Measurements from ENCODE around the gene RGS6. TPM values are rescaled to one million over a fixed set of nuclear protein-coding genes. Genes with fewer than 3 reads are reported as not detected.

RGS6 gene
- total RNA-seq, 3 donors from 2014 or later = 3.4 to 9.2 (median 4.5) TPM

DNA sequence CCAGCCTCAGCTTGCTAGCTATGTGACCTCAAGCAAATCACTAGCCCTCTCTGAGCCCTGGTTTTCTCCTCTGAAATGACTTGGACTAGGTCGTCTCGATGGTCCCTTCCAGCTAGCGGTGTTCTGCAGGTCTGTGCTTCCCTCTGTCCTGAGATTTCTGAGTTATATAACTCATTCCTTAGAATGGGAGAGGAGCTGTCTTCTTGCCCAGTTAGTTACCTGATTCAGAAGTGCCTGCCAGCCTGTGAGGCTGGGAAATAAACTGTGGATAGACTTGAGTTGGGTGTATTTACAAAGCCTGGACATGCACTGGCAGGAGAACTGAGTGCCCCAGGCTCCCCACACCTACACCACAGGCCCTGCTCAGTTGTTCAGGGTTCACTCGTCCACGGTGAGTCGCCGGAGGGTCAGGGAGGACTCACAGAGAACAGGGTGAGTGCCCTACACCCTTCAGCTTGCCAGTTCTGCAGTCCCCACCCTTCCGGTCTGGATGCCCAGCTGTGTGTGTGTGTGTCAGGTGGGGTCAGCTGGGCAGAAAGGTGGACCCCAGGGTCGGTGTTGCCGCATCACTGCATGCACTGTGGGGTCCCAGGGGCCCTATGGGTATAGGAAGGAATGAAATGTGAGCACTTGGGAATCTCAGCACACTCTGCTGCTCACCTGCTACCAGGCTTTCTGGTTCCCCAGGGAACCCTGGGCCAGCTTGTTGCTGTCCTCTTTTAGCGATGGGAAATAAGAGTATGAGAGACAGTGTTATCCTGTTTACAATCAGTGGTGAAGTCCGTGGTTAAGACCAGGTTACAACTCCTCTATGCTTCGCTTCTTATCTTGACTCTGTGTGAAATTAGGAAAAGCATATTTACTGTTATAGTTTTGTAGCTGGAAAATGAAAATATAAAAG lies 613.4 kb downstream of the RGS6 start:
- H3K4me3 ChIP-seq = no peak overlapping the region
- H3K27me3 ChIP-seq = no peaks in the 10 kb centered on the region
- no peaks in the 10 kb centered on the region for H3K9me3 ChIP-seq
- peaks cover 0 to 6% of the 10 kb centered on the region in 2 donors for H3K4me1 ChIP-seq
- DNase-seq (ENCODE audit: low spot score in 2 of 2) = no peak
- intact Hi-C loops (cut with DNase I; ENCODE audit: low total_unique reads) = no loop called here
- H3K36me3 ChIP-seq = no peaks in the 10 kb centered on the region
- H3K27ac ChIP-seq = peak overlapping the region; percentile 36 to 63
- TF ChIP-seq POLR2A (IDR thresholded peaks at IDR 0.05) (no peak), POLR2AphosphoS5 (IDR thresholded peaks at IDR 0.05) (no peak)
- TF ChIP-seq, protein P1, sequence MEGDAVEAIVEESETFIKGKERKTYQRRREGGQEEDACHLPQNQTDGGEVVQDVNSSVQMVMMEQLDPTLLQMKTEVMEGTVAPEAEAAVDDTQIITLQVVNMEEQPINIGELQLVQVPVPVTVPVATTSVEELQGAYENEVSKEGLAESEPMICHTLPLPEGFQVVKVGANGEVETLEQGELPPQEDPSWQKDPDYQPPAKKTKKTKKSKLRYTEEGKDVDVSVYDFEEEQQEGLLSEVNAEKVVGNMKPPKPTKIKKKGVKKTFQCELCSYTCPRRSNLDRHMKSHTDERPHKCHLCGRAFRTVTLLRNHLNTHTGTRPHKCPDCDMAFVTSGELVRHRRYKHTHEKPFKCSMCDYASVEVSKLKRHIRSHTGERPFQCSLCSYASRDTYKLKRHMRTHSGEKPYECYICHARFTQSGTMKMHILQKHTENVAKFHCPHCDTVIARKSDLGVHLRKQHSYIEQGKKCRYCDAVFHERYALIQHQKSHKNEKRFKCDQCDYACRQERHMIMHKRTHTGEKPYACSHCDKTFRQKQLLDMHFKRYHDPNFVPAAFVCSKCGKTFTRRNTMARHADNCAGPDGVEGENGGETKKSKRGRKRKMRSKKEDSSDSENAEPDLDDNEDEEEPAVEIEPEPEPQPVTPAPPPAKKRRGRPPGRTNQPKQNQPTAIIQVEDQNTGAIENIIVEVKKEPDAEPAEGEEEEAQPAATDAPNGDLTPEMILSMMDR (IDR thresholded peaks at IDR 0.05) = no peak

DNA sequence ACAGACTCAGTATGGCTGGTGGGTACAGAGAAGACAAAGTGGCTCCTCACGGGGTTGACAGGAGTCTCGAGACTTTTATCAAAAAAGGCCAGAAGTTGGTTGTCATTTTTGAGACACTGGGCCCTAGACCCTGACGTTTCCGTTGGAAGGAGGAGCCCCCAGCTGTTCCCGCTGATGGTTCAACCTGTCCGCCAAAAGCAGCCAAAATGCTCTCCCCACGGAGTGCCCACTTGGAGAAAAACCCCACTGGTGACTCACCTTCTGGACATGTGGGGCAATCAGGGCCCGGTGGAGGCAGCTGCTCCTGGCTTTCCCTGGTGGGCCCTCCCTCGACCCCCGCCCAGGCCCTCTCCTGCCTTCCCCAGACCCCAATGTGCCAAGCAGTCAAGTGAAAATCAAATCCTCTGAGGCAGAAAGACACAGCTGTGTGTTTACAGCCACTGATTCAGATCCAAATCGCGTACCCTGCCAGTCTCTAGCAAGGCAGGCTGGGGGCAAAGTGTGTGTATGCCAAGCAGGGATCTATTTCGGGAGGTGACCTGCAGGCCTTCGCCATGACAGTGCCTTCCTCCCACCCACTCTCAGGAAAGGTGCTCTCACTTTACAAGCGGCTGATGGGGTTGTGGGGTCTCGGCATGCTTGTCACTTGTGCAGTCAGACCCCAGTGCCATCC lies 614.3 kb downstream of the RGS6 start:
- no peak overlapping the region for H3K4me3 ChIP-seq
- no peak overlapping the region for H3K27ac ChIP-seq
- H3K27me3 ChIP-seq = no peaks in the 10 kb centered on the region
- no peaks in the 10 kb centered on the region for H3K36me3 ChIP-seq
- H3K9me3 ChIP-seq = no peaks in the 10 kb centered on the region
- intact Hi-C loops (cut with DNase I; ENCODE audit: low total_unique reads) = no loop called here
- peaks cover 0 to 6% of the 10 kb centered on the region in 2 donors for H3K4me1 ChIP-seq
- TF ChIP-seq POLR2AphosphoS5 (IDR thresholded peaks at IDR 0.05) (no peak), POLR2A (IDR thresholded peaks at IDR 0.05) (no peak)
- TF ChIP-seq, protein P1 (IDR thresholded peaks at IDR 0.05) = no peak
- DNase-seq (ENCODE audit: low spot score in 2 of 2) = no peak

DNA sequence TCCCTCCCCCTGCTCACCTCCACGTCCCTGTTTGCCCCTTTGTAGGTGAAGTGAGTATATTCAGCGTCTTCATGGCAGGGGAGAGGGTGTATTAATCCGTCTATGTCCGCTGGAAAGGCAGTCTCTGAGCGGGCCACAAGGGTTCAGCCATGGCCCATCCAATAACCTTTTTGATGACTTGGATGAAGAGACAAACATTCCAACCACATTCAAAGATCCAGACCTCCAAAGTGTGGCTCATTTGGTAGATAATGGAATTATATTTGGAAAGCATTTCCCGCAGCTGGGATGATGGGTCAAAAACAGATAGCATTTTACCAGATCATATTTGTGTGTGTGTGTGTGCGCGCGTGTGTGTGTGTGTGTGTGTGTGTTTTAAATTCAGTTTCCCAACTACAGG lies 615.8 kb downstream of the RGS6 start:
- Histone ChIP-seq H3K9me3 (no peaks in the 10 kb centered on the region), H3K27ac (no peak overlapping the region), H3K4me3 (no peak overlapping the region), H3K4me1 (peaks cover 0 to 6% of the 10 kb centered on the region in 2 donors), H3K27me3 (no peaks in the 10 kb centered on the region), H3K36me3 (no peaks in the 10 kb centered on the region)
- no peak for DNase-seq (ENCODE audit: low spot score in 2 of 2)
- TF ChIP-seq POLR2A (IDR thresholded peaks at IDR 0.05) (no peak), POLR2AphosphoS5 (IDR thresholded peaks at IDR 0.05) (no peak)
- TF ChIP-seq, protein P1 (IDR thresholded peaks at IDR 0.05) = no peak
- intact Hi-C loops (cut with DNase I; ENCODE audit: low total_unique reads) = no loop called here

DNA sequence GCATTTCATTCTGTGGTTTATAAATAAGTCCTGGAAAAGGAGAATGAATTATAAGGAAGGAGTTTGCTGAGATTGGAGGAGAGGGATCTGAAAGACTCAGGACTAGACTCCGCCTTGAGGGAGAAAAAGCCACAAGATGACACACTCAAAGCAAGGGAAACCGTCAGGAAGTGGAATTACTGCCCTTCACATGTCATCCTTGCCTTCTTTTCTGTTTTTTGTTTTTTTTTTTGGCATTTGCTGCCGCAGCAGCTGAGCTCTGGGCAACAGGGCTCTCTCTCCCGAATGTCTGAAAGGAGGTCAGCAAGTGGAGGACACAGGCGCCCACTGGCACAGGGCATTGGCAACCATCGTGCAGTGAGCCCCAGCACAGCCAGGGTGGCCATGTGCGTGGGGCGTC lies 616.8 kb downstream of the RGS6 start:
- Histone ChIP-seq H3K27me3 (no peaks in the 10 kb centered on the region), H3K27ac (no peak overlapping the region), H3K4me1 (peaks cover 0 to 6% of the 10 kb centered on the region in 2 donors), H3K4me3 (no peak overlapping the region), H3K9me3 (no peaks in the 10 kb centered on the region), H3K36me3 (no peaks in the 10 kb centered on the region)
- TF ChIP-seq, protein P1 (IDR thresholded peaks at IDR 0.05) = no peak
- TF ChIP-seq POLR2AphosphoS5 (IDR thresholded peaks at IDR 0.05) = no peak
- no peak for DNase-seq (ENCODE audit: low spot score in 2 of 2)
- intact Hi-C loops (cut with DNase I; ENCODE audit: low total_unique reads) = no loop called here

DNA sequence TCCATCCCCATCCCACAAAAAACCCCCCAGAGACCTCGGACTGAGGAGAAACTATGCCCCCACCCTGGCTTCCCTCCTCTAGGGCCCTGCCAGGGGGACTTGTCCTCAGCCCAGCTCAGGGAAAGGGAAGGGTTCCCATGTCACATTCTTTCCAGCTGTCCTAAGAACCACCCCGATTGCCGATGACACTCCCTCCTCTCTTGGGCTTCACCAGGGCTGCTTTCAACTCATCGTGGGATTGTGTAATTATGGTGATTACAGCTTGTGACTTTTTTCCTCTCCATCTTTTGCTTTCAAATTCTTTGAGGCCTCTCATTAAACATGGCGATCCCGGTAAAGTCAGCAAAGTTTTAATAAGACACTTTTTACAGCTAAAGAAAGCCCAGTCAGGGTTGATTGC lies 617.6 kb downstream of the RGS6 start:
- Histone ChIP-seq H3K27me3 (no peaks in the 10 kb centered on the region), H3K4me3 (no peak overlapping the region), H3K9me3 (no peaks in the 10 kb centered on the region), H3K27ac (no peak overlapping the region), H3K4me1 (peaks cover 0 to 4% of the 10 kb centered on the region in 2 donors), H3K36me3 (no peaks in the 10 kb centered on the region)
- no peak for DNase-seq (ENCODE audit: low spot score in 2 of 2)
- intact Hi-C loops (cut with DNase I; ENCODE audit: low total_unique reads) = no loop called here
- TF ChIP-seq POLR2A (IDR thresholded peaks at IDR 0.05) (no peak), POLR2AphosphoS5 (IDR thresholded peaks at IDR 0.05) (no peak)
- TF ChIP-seq, protein P1 (IDR thresholded peaks at IDR 0.05) = no peak

Data from breast epithelium (tissue), 4 donors.